A673 (cell line): ENCODE measurements around the gene PLXND1.

Experiments used
- EZH2 ChIP-seq: fragments of 200-600 bp; sonication (generic); IDR thresholded peaks from 2 replicates; pipeline ENCODE4 v1.6.1; 2017; ENCODE audit warnings: borderline replicate concordance, low read depth, mild to moderate bottlenecking, mixed read lengths, antibody characterized with exemption, low read length; ENCODE audit not compliant: poor library complexity, severe bottlenecking
- TF ChIP-seq, protein P1 (sequence below): fragments of 300-800, 200-600 bp; sonication (generic); conservative IDR thresholded peaks from 2 replicates; pipeline ENCODE4 v1.5.1; 2017; ENCODE audit warnings: low read depth, mild to moderate bottlenecking, antibody characterized with exemption, low read length, moderate library complexity, mixed read lengths

GRCh38 chr3:129567939-129568338, 38.5 kb downstream of the PLXND1 start:
- TF ChIP-seq, protein P1, sequence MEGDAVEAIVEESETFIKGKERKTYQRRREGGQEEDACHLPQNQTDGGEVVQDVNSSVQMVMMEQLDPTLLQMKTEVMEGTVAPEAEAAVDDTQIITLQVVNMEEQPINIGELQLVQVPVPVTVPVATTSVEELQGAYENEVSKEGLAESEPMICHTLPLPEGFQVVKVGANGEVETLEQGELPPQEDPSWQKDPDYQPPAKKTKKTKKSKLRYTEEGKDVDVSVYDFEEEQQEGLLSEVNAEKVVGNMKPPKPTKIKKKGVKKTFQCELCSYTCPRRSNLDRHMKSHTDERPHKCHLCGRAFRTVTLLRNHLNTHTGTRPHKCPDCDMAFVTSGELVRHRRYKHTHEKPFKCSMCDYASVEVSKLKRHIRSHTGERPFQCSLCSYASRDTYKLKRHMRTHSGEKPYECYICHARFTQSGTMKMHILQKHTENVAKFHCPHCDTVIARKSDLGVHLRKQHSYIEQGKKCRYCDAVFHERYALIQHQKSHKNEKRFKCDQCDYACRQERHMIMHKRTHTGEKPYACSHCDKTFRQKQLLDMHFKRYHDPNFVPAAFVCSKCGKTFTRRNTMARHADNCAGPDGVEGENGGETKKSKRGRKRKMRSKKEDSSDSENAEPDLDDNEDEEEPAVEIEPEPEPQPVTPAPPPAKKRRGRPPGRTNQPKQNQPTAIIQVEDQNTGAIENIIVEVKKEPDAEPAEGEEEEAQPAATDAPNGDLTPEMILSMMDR: no peak
- no peak for TF ChIP-seq EZH2
